Natural killer cell (primary cell): ENCODE measurements around the gene THOC6. TPM values are rescaled to one million over a fixed set of nuclear protein-coding genes. Genes with fewer than 3 reads are reported as not detected.

Experiments
- ATAC-seq, 3 donors: fragments of 150-1000 bp in 2 of 3; fragments of 200-7000 bp in 1 of 3; cut with Tn5 transposase; 1 replicate in 1 of 3; 2 replicates in 2 of 3; pipeline ENCODE4 v1.10.0; 2021; ENCODE audit warnings: mild to moderate bottlenecking in 2 of 3, moderate library complexity in 2 of 3
- DNase-seq, 2 donors: peaks; one replicate each; pipeline versions ENCODE4 v3.0.0 to v3.0.0-alpha.2; 2013 to 2021; ENCODE audit warnings: mixed read lengths in 1 of 2
- H3K27ac ChIP-seq: one replicate; pipeline ENCODE4 v1.5.1; 2013; ENCODE audit warnings: mild to moderate bottlenecking, low read length
- H3K27me3 ChIP-seq: one replicate; pipeline ENCODE4 v1.6.1; 2013; ENCODE audit warnings: low read length; ENCODE audit not compliant: control insufficient read depth, insufficient read depth
- H3K36me3 ChIP-seq: one replicate; pipeline ENCODE4 v1.6.1; 2013; ENCODE audit warnings: low read length; ENCODE audit not compliant: control insufficient read depth, insufficient read depth
- H3K4me1 ChIP-seq: one replicate; pipeline ENCODE4 v1.6.1; 2013; ENCODE audit warnings: low read length; ENCODE audit not compliant: control insufficient read depth, insufficient read depth
- H3K4me3 ChIP-seq: one replicate; pipeline ENCODE4 v1.5.1; 2013; ENCODE audit warnings: low read length
- H3K9me3 ChIP-seq: one replicate; pipeline ENCODE4 v1.6.1; 2013; ENCODE audit warnings: low read length; ENCODE audit not compliant: control insufficient read depth, insufficient read depth
- H3K27ac Mint-ChIP-seq, 2 donors: one replicate each; pipeline ENCODE4 v1.8.0; 2022; ENCODE audit warnings: mild to moderate bottlenecking in 2 of 2, mixed read lengths in 2 of 2, moderate library complexity in 1 of 2
- H3K27me3 Mint-ChIP-seq, 2 donors: one replicate each; pipeline ENCODE4 v1.8.0; 2022; ENCODE audit warnings: low read depth in 2 of 2, mixed read lengths in 2 of 2
- H3K36me3 Mint-ChIP-seq: one replicate; pipeline ENCODE4 v1.8.0; 2022; ENCODE audit warnings: mixed read lengths
- H3K4me1 Mint-ChIP-seq, 2 donors: one replicate each; pipeline ENCODE4 v1.8.0; 2022; ENCODE audit warnings: mixed read lengths in 2 of 2
- H3K4me3 Mint-ChIP-seq: one replicate; pipeline ENCODE4 v1.8.0; 2022; ENCODE audit warnings: mild to moderate bottlenecking, moderate library complexity, mixed read lengths
- H3K9me3 Mint-ChIP-seq, 2 donors: one replicate each; pipeline ENCODE4 v1.8.0; 2022; ENCODE audit warnings: mixed read lengths in 2 of 2
- CTCF ChIP-seq: fragments of 200-600 bp; IDR thresholded peaks from one replicate; pipeline ENCODE4 v1.8.0; 2022; ENCODE audit warnings: antibody characterized with exemption
- WGBS: methylation state at CpG from one replicate; pipeline ENCODE4 v1.1.7; 2013; ENCODE audit warnings: missing lambda C conversion rate; ENCODE audit not compliant: insufficient coverage; 5-methylcytosine and 5-hydroxymethylcytosine counted together
- intact Hi-C: fragments of 100-400 bp; cut with micrococcal nuclease; formaldehyde crosslinking; loops from one replicate; pipeline ENCODE4 v1.14.2; 2022
- total RNA-seq, 4 donors: library from RNA; stranded (reverse); fragments of 120-200 nt in 1 of 4; gene quantifications; one replicate each; pipeline versions ENCODE4 v1.2.3 to v1.2.4, GENCODE V29; 2013 to 2022

THOC6 gene
- total RNA-seq, 3 donors from 2014 or later (not counting 1 experiment from before 2014, with no cell fraction given): 17.1 to 21.5 (median 17.2) TPM

GRCh38 chr16:3027489-3027795, 3.6 kb downstream of the THOC6 start:
- Mint-ChIP-seq H3K36me3 (no peaks in the 10 kb centered on the region), H3K4me3 (no peak overlapping the region), H3K27ac (no peak overlapping the region), H3K4me1 (peaks cover 23 to 46% of the 10 kb centered on the region in 2 donors), H3K27me3 (peaks cover 10 to 26% of the 10 kb centered on the region in 2 donors), H3K9me3 (no peaks in the 10 kb centered on the region)
- ATAC-seq (no peak), DNase-seq (no peak)
- intact Hi-C loops: no loop called here
- peaks cover 23% of the 10 kb centered on the region for H3K27me3 ChIP-seq
- TF ChIP-seq CTCF: no peak
- WGBS: 95% methylated on average over 6 of the region's 8 CpGs
- H3K9me3 ChIP-seq: no peaks in the 10 kb centered on the region
- H3K36me3 ChIP-seq: peaks cover 15% of the 10 kb centered on the region
- H3K4me1 ChIP-seq: peaks cover 48% of the 10 kb centered on the region
- H3K4me3 ChIP-seq: no peak overlapping the region
- H3K27ac ChIP-seq: no peak overlapping the region

- Histone ChIP-seq H3K27me3 (peaks cover 24% of the 10 kb centered on the region), H3K27ac (no peak overlapping the region), H3K4me3 (no peak overlapping the region), H3K9me3 (no peaks in the 10 kb centered on the region), H3K4me1 (peaks cover 41% of the 10 kb centered on the region), H3K36me3 (peaks cover 15% of the 10 kb centered on the region)
- DNase-seq: peak; percentile 74 to 94
- TF ChIP-seq CTCF: peak; percentile 72
- Mint-ChIP-seq H3K27ac (no peak overlapping the region), H3K27me3 (peaks cover 17 to 33% of the 10 kb centered on the region in 2 donors), H3K4me3 (no peak overlapping the region), H3K9me3 (no peaks in the 10 kb centered on the region), H3K4me1 (peaks cover 17 to 46% of the 10 kb centered on the region in 2 donors), H3K36me3 (no peaks in the 10 kb centered on the region)
- peak; percentile 39 to 63 (median 51) for ATAC-seq
- WGBS: 9% methylated on average over 58 of the region's 58 CpGs
- intact Hi-C loops: loop anchor here (2.0 kb wide), 1 partner anchor 23 kb away; no protein-coding TSS in a partner anchor
Observed at GRCh38 chr16:3027983-3028715, 4.3 kb downstream of the THOC6 start.

- H3K27me3 Mint-ChIP-seq: peaks cover 23 to 39% of the 10 kb centered on the region in 2 donors
- H3K4me1 Mint-ChIP-seq: peaks cover 12 to 42% of the 10 kb centered on the region in 2 donors
- Histone ChIP-seq H3K36me3 (peaks cover 15% of the 10 kb centered on the region), H3K27ac (no peak overlapping the region), H3K9me3 (no peaks in the 10 kb centered on the region), H3K27me3 (peaks cover 26% of the 10 kb centered on the region), H3K4me1 (peaks cover 34% of the 10 kb centered on the region), H3K4me3 (no peak overlapping the region)
- ATAC-seq: no peak
- H3K4me3 Mint-ChIP-seq: no peak overlapping the region
- no peaks in the 10 kb centered on the region for H3K36me3 Mint-ChIP-seq
- H3K27ac Mint-ChIP-seq: no peak overlapping the region
- no peak for TF ChIP-seq CTCF
- DNase-seq: peak in 1 of 2 donors; percentile 38
- intact Hi-C loops: loop anchor here (2.0 kb wide), 1 partner anchor 24 kb away; no protein-coding TSS in a partner anchor
- no peaks in the 10 kb centered on the region for H3K9me3 Mint-ChIP-seq
- WGBS: 30% methylated on average over 15 of the region's 15 CpGs
Observed at GRCh38 chr16:3028716-3029319, 5.0 kb downstream of the THOC6 start.
